GM18868 (cell line): ENCODE measurements around the gene VWA8.
"Not testable (repeated sequence)": the region's sequence is repeated elsewhere in the genome, so short reads cannot be mapped to it uniquely, and the experiment has no call there.

ENCODE experiments used
- ATAC-seq: cut with Tn5 transposase; IDR thresholded peaks from one replicate; pipeline ENCODE4 v1.9.1; 2021; ENCODE audit warnings: mild to moderate bottlenecking, moderate library complexity; ENCODE audit not compliant: unreplicated experiment

Gene VWA8

GRCh38 chr13:41756198-41756880, 204.6 kb downstream of the VWA8 start:
- no peak for ATAC-seq

DNA sequence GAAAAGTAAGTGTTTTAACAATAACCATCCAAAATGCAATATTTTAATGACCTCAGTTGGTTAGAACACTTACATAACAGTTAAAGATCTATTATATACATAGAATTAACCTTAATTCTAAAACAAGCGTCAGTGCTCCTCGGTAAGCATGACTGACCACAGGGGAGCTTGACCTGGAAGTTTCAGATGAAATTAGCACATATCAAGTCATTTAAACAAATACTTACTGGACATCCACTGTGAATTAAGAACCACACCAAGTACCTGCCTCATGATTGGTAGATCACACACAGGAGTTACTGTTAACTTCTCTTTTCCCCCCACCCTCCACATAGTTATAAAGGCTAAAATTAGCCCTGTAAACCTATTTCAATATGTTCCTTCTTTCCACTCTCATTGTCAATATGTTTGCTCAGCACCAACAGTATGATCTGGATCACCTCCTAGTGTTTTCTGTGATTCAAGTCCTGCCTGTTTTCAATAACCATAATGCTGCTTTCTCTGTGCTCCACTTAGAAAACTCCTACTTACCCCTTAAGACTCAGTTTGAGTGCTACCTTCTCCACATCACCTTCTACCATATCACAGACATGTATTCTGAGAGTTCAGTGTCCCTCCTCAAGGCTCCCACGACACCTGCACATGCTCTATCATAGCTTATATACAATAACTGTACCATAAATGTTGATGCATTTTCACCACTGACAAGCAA, 209.0 kb downstream of the VWA8 start:
- ATAC-seq: no peak

GRCh38 chr13:41751277-41751676, 209.6 kb downstream of the VWA8 start:
- ATAC-seq: no peak

DNA sequence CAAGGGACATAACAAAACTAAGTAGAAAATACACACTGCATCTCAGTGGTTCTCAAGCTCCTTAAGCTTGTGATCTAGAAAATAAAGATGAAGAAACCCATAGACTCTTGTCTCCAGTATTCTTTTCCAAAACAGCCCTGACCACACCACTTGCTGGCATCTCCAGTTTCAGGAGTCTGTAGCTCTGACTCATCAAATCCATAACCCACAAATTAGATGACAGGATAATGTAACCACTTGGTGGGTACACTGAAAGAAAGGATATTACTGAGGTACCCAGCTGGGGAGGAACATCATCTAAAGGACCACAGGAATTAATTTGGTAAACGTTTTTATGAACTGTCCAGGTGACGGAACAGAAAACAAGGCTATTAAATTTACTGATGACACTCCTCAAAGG, 214.7 kb downstream of the VWA8 start:
- ATAC-seq: no peak

GRCh38 chr13:41745496-41745895, 215.4 kb downstream of the VWA8 start:
- ATAC-seq: not testable (repeated sequence)

GRCh38 chr13:41742917-41743552, 217.9 kb downstream of the VWA8 start:
- no peak for ATAC-seq

GRCh38 chr13:41740479-41740878, 220.4 kb downstream of the VWA8 start:
- no peak for ATAC-seq

- ATAC-seq: no peak
Measured at GRCh38 chr13:41722684-41723535, 238.0 kb downstream of the VWA8 start.

DNA sequence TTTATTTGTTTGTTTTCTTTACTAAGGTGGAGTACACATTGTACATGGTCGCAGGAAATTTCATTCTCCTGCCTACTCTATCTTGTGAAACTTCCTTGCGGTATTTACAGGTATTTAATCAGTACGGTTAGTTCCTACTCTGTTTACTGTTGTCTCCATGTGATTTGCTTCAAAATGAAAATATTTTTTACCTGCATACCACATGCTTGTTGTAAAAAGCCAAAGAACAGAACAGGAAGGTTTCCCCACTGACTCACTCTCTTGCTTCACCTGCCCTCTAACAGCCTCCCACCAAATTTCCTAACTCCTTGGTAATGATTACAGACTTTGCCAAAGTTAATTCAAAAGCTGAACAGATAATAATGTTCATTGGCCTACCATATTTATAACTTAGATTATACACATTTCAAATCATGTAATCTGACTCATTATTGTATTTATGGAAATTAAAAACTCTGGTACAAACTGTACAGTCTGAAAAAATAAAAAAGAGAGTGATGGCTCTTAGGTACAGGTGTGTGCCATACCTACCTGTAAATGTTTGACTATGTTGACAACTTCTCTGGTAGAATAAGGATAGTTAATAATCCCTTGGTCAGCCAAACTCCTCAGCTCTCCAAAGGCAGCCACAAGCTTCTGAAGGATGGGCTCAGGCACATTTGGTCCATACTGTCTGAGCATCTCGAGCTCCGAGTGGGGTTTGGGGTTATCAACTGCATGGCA, 239.9 kb downstream of the VWA8 start:
- no peak for ATAC-seq

DNA sequence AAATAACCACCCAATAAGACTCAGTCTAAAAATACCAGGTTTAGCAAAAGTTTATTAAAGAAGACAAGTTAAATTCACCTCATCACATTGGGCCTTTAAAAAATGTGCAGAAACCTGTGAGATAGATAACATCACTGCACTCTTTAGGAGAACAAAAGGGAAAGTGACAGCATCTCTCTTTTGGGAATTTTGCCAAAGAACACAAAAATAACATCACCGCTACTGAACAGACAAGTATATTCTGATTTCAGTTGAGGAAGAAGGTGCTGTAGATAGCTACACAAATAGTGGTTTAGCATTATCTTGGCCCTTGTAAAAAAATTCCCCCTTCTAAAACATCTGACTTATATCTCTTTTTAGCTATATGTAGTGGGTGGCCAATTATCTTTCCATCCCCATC, 244.7 kb downstream of the VWA8 start:
- no peak for ATAC-seq

GRCh38 chr13:41713405-41713804, 247.5 kb downstream of the VWA8 start:
- no peak for ATAC-seq

DNA sequence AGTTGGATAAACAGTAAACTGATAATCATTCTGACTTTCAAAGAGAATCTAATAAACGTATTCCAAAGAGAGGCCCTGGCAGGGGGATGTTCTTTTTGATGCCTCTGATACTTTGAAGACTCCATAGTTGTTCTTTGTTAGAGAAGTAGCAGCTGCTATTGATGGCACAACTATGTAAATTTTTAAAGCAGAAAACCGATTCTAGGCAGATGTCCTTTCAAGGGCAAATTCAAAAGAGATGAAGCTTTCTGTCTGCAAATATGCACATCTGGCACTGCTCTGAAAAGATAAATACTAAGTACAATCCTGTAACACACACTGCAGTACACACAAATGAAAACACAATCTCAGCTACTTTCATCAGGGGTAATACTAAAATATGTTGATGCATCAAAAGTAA, 250.1 kb downstream of the VWA8 start:
- ATAC-seq: no peak

DNA sequence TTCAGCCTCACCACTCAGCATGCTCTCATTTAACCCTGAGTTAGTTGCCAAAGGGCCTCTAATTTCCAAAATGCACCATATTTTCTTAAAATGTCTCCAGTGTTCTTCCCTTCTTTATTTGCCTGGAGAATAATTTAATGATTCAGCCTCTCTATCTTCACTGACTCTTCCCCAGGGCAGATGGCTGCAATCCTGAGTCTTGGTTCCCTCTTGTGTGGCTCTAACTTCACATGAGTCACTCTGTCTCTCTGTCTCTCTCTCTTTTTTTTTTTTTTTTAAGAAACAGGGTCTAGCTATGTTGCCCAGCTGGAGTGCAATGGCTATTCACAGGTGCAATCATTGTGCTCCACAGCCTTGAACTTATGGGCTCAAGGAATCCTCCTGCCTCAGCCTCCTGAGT, 251.4 kb downstream of the VWA8 start:
- no peak for ATAC-seq

DNA sequence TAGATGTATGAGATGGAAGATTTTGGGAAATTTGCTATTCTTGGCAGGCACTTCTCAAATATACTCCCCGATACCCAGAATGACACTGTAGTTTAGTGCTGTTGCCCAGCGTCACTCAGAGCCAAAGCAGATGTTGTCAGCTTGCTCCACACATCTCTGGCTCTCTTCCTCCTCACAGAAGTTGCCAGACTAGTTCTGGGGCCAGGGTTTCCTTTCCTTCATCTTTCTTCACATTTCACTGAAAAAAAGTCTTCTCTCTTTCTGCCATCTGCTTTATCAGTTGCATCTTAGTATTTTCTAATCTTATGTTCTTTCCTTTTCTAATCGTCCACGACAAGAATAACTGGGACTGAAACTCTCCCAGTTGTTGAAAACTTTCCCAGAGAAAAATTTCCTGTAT, 252.2 kb downstream of the VWA8 start:
- ATAC-seq: no peak

DNA sequence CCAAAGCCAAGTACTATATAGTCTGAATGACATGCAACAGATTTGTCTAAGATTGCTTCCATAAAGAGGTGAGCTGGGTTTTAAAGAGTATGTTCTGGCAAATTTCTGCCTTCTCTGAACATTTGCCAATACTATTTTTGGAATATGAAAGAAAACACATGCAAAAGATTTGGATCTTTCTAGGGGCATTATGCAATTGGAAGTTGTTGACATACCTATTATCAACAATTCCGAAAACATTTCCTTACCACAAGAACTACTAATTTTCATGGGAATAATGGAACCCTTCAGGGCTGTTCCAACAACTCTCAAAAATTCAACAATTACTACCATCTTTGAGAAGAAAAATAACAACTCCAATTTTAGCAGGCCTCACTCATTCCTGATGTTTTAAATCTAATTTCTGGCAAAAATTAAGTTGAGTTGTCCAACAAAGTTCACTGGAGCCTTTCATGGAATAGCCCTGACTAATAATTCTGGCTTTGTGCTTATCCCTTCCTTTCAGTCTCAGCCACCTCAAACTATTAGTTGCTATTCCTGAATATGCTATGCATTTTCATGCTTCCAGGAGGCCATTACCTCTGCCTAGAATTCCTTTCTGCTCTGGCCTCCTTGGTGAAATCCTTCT, 253.6 kb downstream of the VWA8 start:
- ATAC-seq: no peak

GRCh38 chr13:41706152-41706551, 254.8 kb downstream of the VWA8 start:
- no peak for ATAC-seq

DNA sequence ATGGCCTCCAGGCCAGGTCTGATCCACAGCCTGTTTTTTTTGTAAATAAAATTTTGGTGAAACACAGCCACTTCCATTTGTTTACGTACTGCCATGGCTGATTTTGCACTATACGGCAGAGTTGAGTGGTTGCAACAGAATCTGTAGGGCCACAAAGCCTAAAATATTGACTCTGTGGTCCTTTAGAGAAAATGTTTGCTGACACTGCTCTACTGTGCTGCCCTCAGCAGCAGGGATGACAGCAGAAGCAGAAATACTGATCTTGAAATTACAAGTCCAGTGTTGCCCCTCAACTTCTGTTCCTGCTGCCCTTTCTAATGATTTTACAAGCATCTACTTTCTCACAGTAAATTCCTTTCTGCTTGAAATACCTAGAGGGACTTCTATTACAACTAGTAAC, 258.4 kb downstream of the VWA8 start:
- ATAC-seq: no peak

GRCh38 chr13:41701676-41702075, 259.2 kb downstream of the VWA8 start:
- ATAC-seq: no peak

DNA sequence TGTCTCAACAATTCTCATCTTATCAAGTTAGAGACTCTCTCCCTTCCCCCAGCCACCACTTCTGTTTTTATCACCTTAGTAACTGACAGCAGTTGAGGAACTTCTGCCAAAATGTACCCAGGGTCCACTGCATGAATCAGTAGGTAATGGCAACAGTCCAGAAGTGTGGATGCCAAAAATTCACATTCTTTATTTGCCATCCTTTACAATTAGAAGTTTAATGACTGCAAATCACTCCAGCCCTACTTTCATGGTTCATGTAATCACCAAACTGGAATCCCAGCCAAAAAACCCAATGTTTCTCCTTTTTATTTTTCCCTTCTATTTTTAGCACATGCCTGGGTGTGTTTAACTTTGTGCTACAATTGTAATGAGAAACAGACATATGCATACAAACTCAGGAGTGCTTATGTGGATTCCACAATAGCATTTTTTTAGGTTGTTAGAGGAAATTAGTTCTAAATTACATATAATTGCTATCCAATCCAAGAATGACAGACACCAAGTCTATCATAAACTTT, 260.1 kb downstream of the VWA8 start:
- ATAC-seq: no peak

- no peak for ATAC-seq
Measured at GRCh38 chr13:41699759-41700158, 261.1 kb downstream of the VWA8 start.
